ENCODE measurements around the gene RPL3. TPM values are rescaled to one million over a fixed set of nuclear protein-coding genes. Genes with fewer than 3 reads are reported as not detected.

The RPL3 gene
- total and polyA plus RNA-seq, 2 of the 4 experiments (the other 2 are of a cell fraction): 2,871 to 3,312 TPM

DNA sequence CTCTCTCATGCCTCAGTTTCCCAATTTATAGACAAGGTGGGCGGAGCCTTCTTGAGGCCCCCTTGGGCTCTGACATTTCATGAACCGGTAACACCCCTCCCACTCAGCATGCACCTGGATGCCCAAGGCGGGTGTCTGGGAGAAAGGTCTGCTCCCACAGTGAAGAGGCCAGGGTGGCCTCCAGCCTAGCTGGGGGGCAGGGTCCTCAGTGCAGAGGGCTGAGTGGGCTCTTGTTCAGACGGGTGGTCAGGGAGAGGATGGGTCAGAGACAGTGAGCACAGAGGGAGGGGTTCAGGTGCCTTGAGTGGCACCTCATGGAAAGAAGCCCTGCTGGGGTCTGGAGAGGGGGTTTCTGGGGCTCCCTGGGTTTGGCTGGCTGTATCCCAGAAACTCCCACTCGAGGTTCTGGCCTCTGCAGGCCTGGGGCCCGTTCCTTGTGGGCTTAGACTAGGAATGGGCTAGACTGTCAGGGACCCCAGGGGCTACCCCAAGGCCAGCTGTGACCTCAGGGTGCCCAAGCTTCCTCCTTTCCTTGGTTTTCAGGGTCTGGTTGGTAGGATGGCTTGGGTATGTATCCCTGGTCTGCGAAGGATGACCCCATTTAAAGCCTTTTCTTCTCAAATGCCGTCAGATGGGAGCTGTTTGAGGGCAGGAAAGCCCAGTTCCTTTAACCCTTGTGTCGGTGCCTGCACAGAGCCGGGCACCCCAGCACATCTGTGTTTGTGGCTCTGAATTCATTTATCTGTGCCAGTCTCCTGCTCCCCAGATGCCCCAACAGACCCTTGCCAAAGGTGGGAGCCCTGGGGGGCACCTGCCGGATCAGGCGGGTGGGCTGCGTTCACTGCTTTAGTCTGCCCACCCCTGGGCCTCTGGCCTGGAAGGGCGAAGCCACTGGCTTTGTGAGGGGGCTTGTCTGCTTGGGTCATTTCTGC, 31.6 kb upstream of the RPL3 start (continued):
- TF ChIP-seq, protein P1, sequence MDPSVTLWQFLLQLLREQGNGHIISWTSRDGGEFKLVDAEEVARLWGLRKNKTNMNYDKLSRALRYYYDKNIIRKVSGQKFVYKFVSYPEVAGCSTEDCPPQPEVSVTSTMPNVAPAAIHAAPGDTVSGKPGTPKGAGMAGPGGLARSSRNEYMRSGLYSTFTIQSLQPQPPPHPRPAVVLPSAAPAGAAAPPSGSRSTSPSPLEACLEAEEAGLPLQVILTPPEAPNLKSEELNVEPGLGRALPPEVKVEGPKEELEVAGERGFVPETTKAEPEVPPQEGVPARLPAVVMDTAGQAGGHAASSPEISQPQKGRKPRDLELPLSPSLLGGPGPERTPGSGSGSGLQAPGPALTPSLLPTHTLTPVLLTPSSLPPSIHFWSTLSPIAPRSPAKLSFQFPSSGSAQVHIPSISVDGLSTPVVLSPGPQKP (IDR thresholded peaks at IDR 0.05; ENCODE audit: borderline replicate concordance, low read depth, low read length): no peak

All from IMR-90 (cell line).